HG03460 (cell line): ENCODE measurements around the gene CHST2.

ENCODE experiments used
- ATAC-seq: cut with Tn5 transposase; IDR thresholded peaks from one replicate; pipeline ENCODE4 v1.9.1; 2021; ENCODE audit not compliant: unreplicated experiment

Gene CHST2

GRCh38 chr3:143098032-143098764 is 21.4 kb upstream of the CHST2 start:
- no peak for ATAC-seq

- no peak for ATAC-seq
Measured at GRCh38 chr3:143099210-143099609, 20.4 kb upstream of the CHST2 start.

- no peak for ATAC-seq
Measured at GRCh38 chr3:143099690-143100089, 19.9 kb upstream of the CHST2 start.

- no peak for ATAC-seq
Measured at GRCh38 chr3:143100451-143100850, 19.1 kb upstream of the CHST2 start.

- no peak for ATAC-seq
Measured at GRCh38 chr3:143101792-143102381, 17.7 kb upstream of the CHST2 start.

GRCh38 chr3:143103652-143104051 is 15.9 kb upstream of the CHST2 start:
- no peak for ATAC-seq

GRCh38 chr3:143105170-143105569 is 14.4 kb upstream of the CHST2 start:
- ATAC-seq: no peak

- ATAC-seq: no peak
Measured at GRCh38 chr3:143109861-143110260, 9.7 kb upstream of the CHST2 start.

- ATAC-seq: no peak
Measured at GRCh38 chr3:143110371-143110770, 9.2 kb upstream of the CHST2 start.

GRCh38 chr3:143118630-143119008 is 952 bp upstream of the CHST2 start:
- no peak for ATAC-seq

GRCh38 chr3:143119974-143120715 is 574 bp downstream of the CHST2 start:
- ATAC-seq: peak; percentile 12

GRCh38 chr3:143120716-143121240 is 1.2 kb downstream of the CHST2 start:
- peak; percentile 32 for ATAC-seq

- ATAC-seq: peak; percentile 2
Measured at GRCh38 chr3:143121241-143122088, 1.9 kb downstream of the CHST2 start.

GRCh38 chr3:143122089-143122430 is 2.5 kb downstream of the CHST2 start:
- ATAC-seq: no peak

- no peak for ATAC-seq
Measured at GRCh38 chr3:143122608-143123352, 3.2 kb downstream of the CHST2 start.

- no peak for ATAC-seq
Measured at GRCh38 chr3:143123353-143123984, 3.9 kb downstream of the CHST2 start.

GRCh38 chr3:143124601-143125520 is 5.3 kb downstream of the CHST2 start:
- ATAC-seq: no peak

- no peak for ATAC-seq
Measured at GRCh38 chr3:143127801-143128200, 8.2 kb downstream of the CHST2 start.
